ENCODE data around the gene PHF20.
"Not testable (repeated sequence)": the region's sequence is repeated elsewhere in the genome, so short reads cannot be mapped to it uniquely, and the experiment has no call there.

The PHF20 gene

GRCh38 chr20:35771689-35772562 is at the start of gene PHF20:
Gene PHF20 (plus strand): TSS chr20:35772015. CDS start chr20:35801523, 29,508 bp downstream.
- peak within 1 kb of the TSS; percentile 91 for H3K4me3 ChIP-seq (ENCODE audit: severe bottlenecking)
- no peak for TF ChIP-seq CTCF (IDR thresholded peaks at IDR 0.05; ENCODE audit: poor library complexity, severe bottlenecking)
- peaks cover 36% of the 10 kb centered on the region for H3K4me1 ChIP-seq (ENCODE audit: insufficient read depth, poor library complexity, severe bottlenecking)
- peaks cover 13% of the 10 kb centered on the region for H3K36me3 ChIP-seq (ENCODE audit: low read depth)
- no peaks in the 10 kb centered on the region for H3K27me3 ChIP-seq (ENCODE audit: insufficient read depth, poor library complexity, severe bottlenecking)
- H3K27ac ChIP-seq (ENCODE audit: poor library complexity, severe bottlenecking), result peak within 1 kb of the TSS; percentile 61
- DNase-seq (ENCODE audit: low spot score) (peak; percentile 100), ATAC-seq (ENCODE audit: low read depth) (peak; percentile 92)
- no peaks in the 10 kb centered on the region for H3K9me3 ChIP-seq (ENCODE audit: severe bottlenecking)

GRCh38 chr20:35723275-35723639 is 48.6 kb upstream of the PHF20 start:
- H3K36me3 ChIP-seq (ENCODE audit: low read depth), result peaks cover 100% of the 10 kb centered on the region
- not testable (repeated sequence) for H3K27me3 ChIP-seq (ENCODE audit: insufficient read depth, poor library complexity, severe bottlenecking); H3K9me3 ChIP-seq (ENCODE audit: severe bottlenecking); DNase-seq (ENCODE audit: low spot score); H3K4me1 ChIP-seq (ENCODE audit: insufficient read depth, poor library complexity, severe bottlenecking); H3K27ac ChIP-seq (ENCODE audit: poor library complexity, severe bottlenecking); H3K4me3 ChIP-seq (ENCODE audit: severe bottlenecking); ATAC-seq (ENCODE audit: low read depth)

GRCh38 chr20:35723652-35724320 is 48.0 kb upstream of the PHF20 start:
- DNase-seq (ENCODE audit: low spot score); H3K27me3 ChIP-seq (ENCODE audit: insufficient read depth, poor library complexity, severe bottlenecking); ATAC-seq (ENCODE audit: low read depth); H3K4me3 ChIP-seq (ENCODE audit: severe bottlenecking); H3K27ac ChIP-seq (ENCODE audit: poor library complexity, severe bottlenecking); H3K4me1 ChIP-seq (ENCODE audit: insufficient read depth, poor library complexity, severe bottlenecking); H3K9me3 ChIP-seq (ENCODE audit: severe bottlenecking): not testable (repeated sequence)
- peaks cover 100% of the 10 kb centered on the region for H3K36me3 ChIP-seq (ENCODE audit: low read depth)

- peaks cover 100% of the 10 kb centered on the region for H3K36me3 ChIP-seq (ENCODE audit: low read depth)
- no peaks in the 10 kb centered on the region for H3K4me1 ChIP-seq (ENCODE audit: insufficient read depth, poor library complexity, severe bottlenecking)
- no peaks in the 10 kb centered on the region for H3K9me3 ChIP-seq (ENCODE audit: severe bottlenecking)
- DNase-seq (ENCODE audit: low spot score) (no peak), ATAC-seq (ENCODE audit: low read depth) (no peak)
- TF ChIP-seq CTCF (IDR thresholded peaks at IDR 0.05; ENCODE audit: poor library complexity, severe bottlenecking), result no peak
- no peaks in the 10 kb centered on the region for H3K27me3 ChIP-seq (ENCODE audit: insufficient read depth, poor library complexity, severe bottlenecking)
- no peak overlapping the region for H3K4me3 ChIP-seq (ENCODE audit: severe bottlenecking)
- H3K27ac ChIP-seq (ENCODE audit: poor library complexity, severe bottlenecking), result no peak overlapping the region
These were observed 47.2 kb upstream of the PHF20 start for GRCh38 chr20:35724321-35725230.

GRCh38 chr20:35726842-35727711 is 44.7 kb upstream of the PHF20 start:
- Histone ChIP-seq H3K27me3 (ENCODE audit: insufficient read depth, poor library complexity, severe bottlenecking) (no peaks in the 10 kb centered on the region), H3K4me3 (ENCODE audit: severe bottlenecking) (no peak overlapping the region), H3K36me3 (ENCODE audit: low read depth) (peaks cover 100% of the 10 kb centered on the region), H3K9me3 (ENCODE audit: severe bottlenecking) (no peaks in the 10 kb centered on the region), H3K27ac (ENCODE audit: poor library complexity, severe bottlenecking) (no peak overlapping the region), H3K4me1 (ENCODE audit: insufficient read depth, poor library complexity, severe bottlenecking) (peaks cover 10% of the 10 kb centered on the region)
- ATAC-seq (ENCODE audit: low read depth) (no peak), DNase-seq (ENCODE audit: low spot score) (no peak)
- no peak for TF ChIP-seq CTCF (IDR thresholded peaks at IDR 0.05; ENCODE audit: poor library complexity, severe bottlenecking)
